Activated naive CD8-positive, alpha-beta T cell (primary cell): ENCODE results near the gene MPPED1.

Experiments used
- H3K27ac Mint-ChIP-seq: one replicate; pipeline ENCODE4 v1.8.0; 2021; ENCODE audit warnings: mixed read lengths
- H3K27me3 Mint-ChIP-seq: one replicate; pipeline ENCODE4 v1.8.0; 2021; ENCODE audit warnings: mixed read lengths
- H3K36me3 Mint-ChIP-seq: one replicate; pipeline ENCODE4 v1.8.0; 2021; ENCODE audit warnings: mixed read lengths
- H3K4me1 Mint-ChIP-seq: one replicate; pipeline ENCODE4 v1.8.0; 2021; ENCODE audit warnings: low read depth, mixed read lengths
- H3K4me3 Mint-ChIP-seq: one replicate; pipeline ENCODE4 v1.8.0; 2021; ENCODE audit warnings: mild to moderate bottlenecking, mixed read lengths
- H3K9me3 Mint-ChIP-seq: one replicate; pipeline ENCODE4 v1.8.0; 2021; ENCODE audit warnings: low read depth, mixed read lengths

Gene MPPED1

DNA sequence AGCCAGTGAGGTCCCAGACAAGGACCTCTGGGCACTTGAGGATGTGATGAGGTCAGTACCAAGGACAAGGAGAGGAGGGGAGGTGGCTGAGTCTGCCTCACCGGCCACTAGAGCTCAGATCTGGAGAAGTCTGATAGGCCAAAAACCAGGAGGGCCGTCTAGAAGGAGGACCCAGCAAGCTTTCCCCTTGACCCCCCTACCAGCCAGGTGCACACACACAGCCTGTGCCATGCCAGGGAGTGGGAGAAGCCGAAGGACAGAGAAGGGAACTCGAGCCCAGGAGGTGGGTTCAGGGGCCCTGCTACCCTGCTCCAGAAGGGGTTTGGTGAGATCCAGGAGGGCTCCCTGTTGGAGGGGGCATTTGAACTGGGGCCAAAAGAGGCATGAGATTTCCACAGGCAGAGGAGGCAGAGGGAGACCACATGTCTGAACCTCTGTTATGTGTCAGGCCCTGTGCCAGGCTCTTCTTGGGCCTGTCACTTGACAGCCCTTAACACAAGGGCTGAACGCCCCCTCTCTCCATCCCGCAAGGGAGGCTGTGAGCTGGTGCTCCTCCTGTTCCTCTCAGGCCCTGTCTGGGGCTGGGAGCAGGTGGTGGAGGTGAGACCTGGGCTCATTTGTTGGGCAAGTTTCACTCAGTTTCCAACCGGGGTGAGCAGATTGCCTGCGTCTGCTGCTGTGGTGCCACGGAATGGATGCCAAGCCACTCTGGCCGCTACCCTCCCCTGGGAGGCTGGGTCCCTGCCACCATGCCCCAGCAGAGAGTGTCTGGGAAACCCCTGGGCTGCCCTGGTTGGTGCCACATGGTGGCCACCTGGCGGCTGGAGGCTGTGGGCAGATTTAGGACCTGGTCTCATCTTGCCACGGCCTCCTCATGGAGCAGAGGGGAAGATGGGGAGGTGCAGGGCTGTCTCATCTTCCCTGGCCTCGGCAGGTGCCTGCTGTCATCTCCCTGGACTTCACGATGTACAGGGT is 65.2 kb downstream of the MPPED1 start:
- Mint-ChIP-seq H3K9me3 (no peaks in the 10 kb centered on the region), H3K4me1 (peaks cover 17% of the 10 kb centered on the region), H3K27ac (no peak overlapping the region)

DNA sequence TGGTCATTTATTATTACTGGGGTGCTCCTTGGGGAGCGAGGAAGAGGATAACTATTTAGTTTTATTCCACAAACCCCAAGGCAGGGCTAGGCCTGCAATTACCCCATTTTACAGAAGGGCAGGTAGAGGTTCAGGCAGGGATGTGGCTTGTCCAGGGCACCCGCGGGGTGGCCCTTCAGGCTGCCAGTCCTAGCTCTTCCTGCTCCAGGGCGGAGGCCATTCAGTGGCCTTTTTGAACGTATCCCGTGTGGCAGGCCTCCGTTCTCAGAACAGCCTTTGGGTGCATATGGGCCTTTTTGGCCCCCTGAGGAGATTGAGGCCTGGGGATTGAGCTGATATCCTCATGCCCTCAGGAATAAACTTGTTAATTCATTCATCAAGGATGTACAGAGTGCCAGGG is 66.2 kb downstream of the MPPED1 start:
- H3K27me3 Mint-ChIP-seq: no peaks in the 10 kb centered on the region
- no peaks in the 10 kb centered on the region for H3K9me3 Mint-ChIP-seq
- no peak overlapping the region for H3K27ac Mint-ChIP-seq
- H3K36me3 Mint-ChIP-seq: no peaks in the 10 kb centered on the region
- no peak overlapping the region for H3K4me3 Mint-ChIP-seq
- peaks cover 17% of the 10 kb centered on the region for H3K4me1 Mint-ChIP-seq

More for the DNA sequence above, 65.2 kb downstream of the MPPED1 start:
- H3K36me3 Mint-ChIP-seq: no peaks in the 10 kb centered on the region
- H3K4me3 Mint-ChIP-seq: no peak overlapping the region
- peaks cover 3% of the 10 kb centered on the region for H3K27me3 Mint-ChIP-seq

- H3K36me3 Mint-ChIP-seq: no peaks in the 10 kb centered on the region
- H3K9me3 Mint-ChIP-seq: no peaks in the 10 kb centered on the region
- H3K4me1 Mint-ChIP-seq: peaks cover 17% of the 10 kb centered on the region
- H3K27me3 Mint-ChIP-seq: no peaks in the 10 kb centered on the region
- H3K4me3 Mint-ChIP-seq: no peak overlapping the region
- peak overlapping the region; percentile 16 for H3K27ac Mint-ChIP-seq
Observed at GRCh38 chr22:43478621-43479300, 66.9 kb downstream of the MPPED1 start.

DNA sequence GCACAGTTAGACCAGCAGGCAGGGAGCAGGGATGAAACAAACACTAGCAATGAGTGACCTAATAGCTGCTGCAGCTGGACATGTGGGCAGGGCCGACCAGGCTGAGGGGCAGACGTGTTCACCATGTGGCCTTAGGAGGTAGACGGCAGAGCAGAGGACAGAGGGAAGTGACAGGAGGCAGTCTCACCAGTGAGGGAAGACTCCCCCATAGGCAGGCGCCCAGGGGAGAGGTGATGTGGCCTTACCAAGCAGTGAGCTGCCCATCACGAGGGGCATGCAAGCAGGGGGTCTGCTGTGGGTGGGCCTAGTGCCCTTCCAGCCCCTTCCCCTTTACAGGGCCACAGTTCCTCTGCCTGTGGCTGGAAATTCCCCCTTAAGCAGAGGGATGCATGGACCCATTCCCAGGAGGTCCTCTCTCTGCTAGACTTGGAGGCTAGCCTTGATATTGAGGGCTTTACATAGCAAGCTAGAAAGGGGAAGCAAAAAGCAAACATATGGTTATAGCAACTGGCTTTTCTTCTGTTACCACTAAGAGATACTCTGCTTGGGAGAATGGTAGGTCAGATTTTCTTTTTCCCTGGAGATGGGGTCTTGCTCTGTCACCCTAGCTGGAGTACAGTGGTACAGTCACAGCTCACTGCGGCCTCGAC is 67.6 kb downstream of the MPPED1 start:
- Mint-ChIP-seq H3K27ac (peak overlapping the region; percentile 16), H3K36me3 (no peaks in the 10 kb centered on the region), H3K9me3 (no peaks in the 10 kb centered on the region), H3K4me1 (peaks cover 17% of the 10 kb centered on the region), H3K27me3 (no peaks in the 10 kb centered on the region), H3K4me3 (no peak overlapping the region)

- H3K36me3 Mint-ChIP-seq: no peaks in the 10 kb centered on the region
- H3K4me1 Mint-ChIP-seq: peaks cover 17% of the 10 kb centered on the region
- H3K4me3 Mint-ChIP-seq: no peak overlapping the region
- peak overlapping the region; percentile 38 for H3K27ac Mint-ChIP-seq
- no peaks in the 10 kb centered on the region for H3K9me3 Mint-ChIP-seq
- H3K27me3 Mint-ChIP-seq: no peaks in the 10 kb centered on the region
Observed at GRCh38 chr22:43479962-43480361, 68.1 kb downstream of the MPPED1 start.

DNA sequence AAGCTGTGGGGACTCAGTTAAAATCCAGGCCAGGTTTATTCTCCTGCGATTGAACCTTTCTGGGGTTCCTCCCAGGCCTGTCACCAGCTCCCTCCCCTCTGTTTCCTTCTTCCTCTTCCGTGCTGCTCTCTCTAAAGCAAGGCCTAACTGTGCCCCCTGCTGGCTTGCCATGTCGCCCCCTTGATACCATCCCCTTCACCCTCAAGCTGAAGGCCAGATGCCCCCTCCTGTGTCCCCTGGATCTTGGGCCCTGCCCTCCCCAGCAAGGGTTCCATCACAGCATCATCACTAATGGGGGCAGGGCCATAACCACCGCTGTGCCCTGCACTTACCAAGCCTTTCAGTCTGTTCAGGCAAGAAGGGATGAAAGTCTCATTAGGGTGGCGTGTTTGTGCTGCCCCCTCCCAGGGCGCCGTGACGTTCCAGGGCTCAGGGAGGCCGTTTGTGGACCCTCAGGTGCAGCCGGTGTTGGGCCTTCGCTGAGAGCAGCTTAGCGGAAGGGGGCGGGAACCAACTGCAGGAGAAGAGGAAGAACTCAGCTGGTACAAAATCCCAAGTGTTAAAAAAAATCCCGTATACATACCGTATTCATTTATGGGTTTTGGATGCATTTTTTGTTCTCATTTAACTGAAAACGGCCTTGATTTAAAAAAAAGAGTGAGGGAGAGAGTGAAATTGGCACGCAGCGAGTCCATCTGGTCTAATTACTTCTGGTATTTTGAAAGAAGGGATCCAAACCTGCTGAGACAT is 69.9 kb downstream of the MPPED1 start:
- peaks cover 17% of the 10 kb centered on the region for H3K4me1 Mint-ChIP-seq
- no peaks in the 10 kb centered on the region for H3K36me3 Mint-ChIP-seq
- H3K27ac Mint-ChIP-seq: peak overlapping the region; percentile 91
- H3K4me3 Mint-ChIP-seq: peak overlapping the region; percentile 78
- no peaks in the 10 kb centered on the region for H3K27me3 Mint-ChIP-seq
- no peaks in the 10 kb centered on the region for H3K9me3 Mint-ChIP-seq

GRCh38 chr22:43482318-43482625 is 70.5 kb downstream of the MPPED1 start:
- H3K36me3 Mint-ChIP-seq: no peaks in the 10 kb centered on the region
- H3K27ac Mint-ChIP-seq: peak overlapping the region; percentile 12
- peak overlapping the region; percentile 78 for H3K4me3 Mint-ChIP-seq
- peaks cover 5% of the 10 kb centered on the region for H3K27me3 Mint-ChIP-seq
- H3K4me1 Mint-ChIP-seq: peaks cover 17% of the 10 kb centered on the region
- H3K9me3 Mint-ChIP-seq: no peaks in the 10 kb centered on the region

DNA sequence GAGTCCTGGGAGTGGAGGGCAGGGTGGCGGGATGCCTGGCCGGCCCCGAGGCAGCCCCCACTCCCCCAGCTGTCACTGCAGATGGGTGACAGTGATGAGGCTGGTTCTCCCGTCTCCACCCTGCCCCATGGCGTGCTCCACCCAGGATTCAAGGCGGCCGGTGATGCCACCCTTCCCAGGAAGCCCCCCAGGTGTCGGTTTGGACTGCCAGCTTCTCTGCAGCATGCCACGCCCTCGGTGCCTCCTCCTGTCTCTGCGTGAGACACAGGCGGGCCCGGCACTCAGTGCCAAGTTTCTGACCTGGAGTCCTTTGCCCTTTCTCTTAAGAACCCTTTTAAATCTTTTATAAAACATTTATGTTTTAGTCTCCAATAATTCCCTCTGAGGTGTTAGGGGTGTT is 71.5 kb downstream of the MPPED1 start:
- no peaks in the 10 kb centered on the region for H3K9me3 Mint-ChIP-seq
- no peaks in the 10 kb centered on the region for H3K36me3 Mint-ChIP-seq
- peaks cover 17% of the 10 kb centered on the region for H3K4me1 Mint-ChIP-seq
- no peak overlapping the region for H3K4me3 Mint-ChIP-seq
- peaks cover 6% of the 10 kb centered on the region for H3K27me3 Mint-ChIP-seq
- H3K27ac Mint-ChIP-seq: no peak overlapping the region

DNA sequence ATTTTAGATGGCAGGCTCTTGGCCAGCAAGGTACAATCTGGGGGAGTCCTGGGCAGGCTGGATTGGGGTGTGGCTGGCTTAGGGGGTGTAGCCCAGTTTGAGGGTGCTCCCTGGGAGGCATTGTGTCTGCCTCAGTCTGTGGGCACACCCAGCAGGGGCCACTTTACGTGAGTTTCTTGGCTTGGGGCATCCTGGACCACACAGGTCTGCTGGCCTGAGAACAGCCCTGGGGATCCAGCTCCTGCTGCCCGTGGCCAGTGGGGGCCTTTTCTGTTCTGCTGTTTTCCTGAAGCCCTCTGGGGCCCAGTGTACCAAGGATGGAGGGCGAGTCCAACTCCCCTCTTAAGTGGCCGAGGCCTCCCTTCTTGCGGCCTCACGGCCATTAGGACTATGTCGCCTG is 71.9 kb downstream of the MPPED1 start:
- Mint-ChIP-seq H3K4me3 (no peak overlapping the region), H3K27me3 (peaks cover 6% of the 10 kb centered on the region), H3K27ac (no peak overlapping the region), H3K36me3 (no peaks in the 10 kb centered on the region), H3K9me3 (no peaks in the 10 kb centered on the region), H3K4me1 (peaks cover 17% of the 10 kb centered on the region)

DNA sequence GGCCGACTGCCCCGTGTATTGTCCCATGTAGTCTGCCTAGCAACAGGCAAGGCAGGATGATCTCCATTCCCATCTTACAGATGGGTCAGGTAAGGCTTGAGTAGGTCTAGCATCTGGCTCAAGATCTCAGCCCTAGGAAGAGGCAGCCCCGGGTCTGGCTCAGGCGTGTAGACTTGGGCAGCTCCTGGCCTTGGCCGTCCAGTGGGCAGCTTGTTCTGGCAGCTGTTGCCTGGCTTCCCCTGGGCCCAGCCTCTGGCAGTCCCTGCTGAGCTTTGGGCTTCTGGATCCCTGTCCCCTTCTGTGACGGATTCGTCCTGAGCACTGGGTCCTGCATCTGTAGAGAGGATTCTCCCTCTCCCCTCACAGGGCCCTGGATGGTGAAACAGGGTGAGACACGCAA is 72.4 kb downstream of the MPPED1 start:
- Mint-ChIP-seq H3K9me3 (no peaks in the 10 kb centered on the region), H3K27ac (no peak overlapping the region), H3K27me3 (peaks cover 6% of the 10 kb centered on the region), H3K4me3 (no peak overlapping the region), H3K4me1 (peaks cover 17% of the 10 kb centered on the region), H3K36me3 (no peaks in the 10 kb centered on the region)

GRCh38 chr22:43485502-43486089 is 73.8 kb downstream of the MPPED1 start:
- peaks cover 11% of the 10 kb centered on the region for H3K4me1 Mint-ChIP-seq
- H3K27ac Mint-ChIP-seq: no peak overlapping the region
- H3K36me3 Mint-ChIP-seq: no peaks in the 10 kb centered on the region
- peaks cover 6% of the 10 kb centered on the region for H3K27me3 Mint-ChIP-seq
- H3K9me3 Mint-ChIP-seq: no peaks in the 10 kb centered on the region
- H3K4me3 Mint-ChIP-seq: no peak overlapping the region

- Mint-ChIP-seq H3K9me3 (no peaks in the 10 kb centered on the region), H3K4me1 (no peaks in the 10 kb centered on the region), H3K36me3 (no peaks in the 10 kb centered on the region), H3K27ac (no peak overlapping the region), H3K4me3 (no peak overlapping the region), H3K27me3 (peaks cover 7% of the 10 kb centered on the region)
Observed at GRCh38 chr22:43487311-43488030, 75.7 kb downstream of the MPPED1 start.

DNA sequence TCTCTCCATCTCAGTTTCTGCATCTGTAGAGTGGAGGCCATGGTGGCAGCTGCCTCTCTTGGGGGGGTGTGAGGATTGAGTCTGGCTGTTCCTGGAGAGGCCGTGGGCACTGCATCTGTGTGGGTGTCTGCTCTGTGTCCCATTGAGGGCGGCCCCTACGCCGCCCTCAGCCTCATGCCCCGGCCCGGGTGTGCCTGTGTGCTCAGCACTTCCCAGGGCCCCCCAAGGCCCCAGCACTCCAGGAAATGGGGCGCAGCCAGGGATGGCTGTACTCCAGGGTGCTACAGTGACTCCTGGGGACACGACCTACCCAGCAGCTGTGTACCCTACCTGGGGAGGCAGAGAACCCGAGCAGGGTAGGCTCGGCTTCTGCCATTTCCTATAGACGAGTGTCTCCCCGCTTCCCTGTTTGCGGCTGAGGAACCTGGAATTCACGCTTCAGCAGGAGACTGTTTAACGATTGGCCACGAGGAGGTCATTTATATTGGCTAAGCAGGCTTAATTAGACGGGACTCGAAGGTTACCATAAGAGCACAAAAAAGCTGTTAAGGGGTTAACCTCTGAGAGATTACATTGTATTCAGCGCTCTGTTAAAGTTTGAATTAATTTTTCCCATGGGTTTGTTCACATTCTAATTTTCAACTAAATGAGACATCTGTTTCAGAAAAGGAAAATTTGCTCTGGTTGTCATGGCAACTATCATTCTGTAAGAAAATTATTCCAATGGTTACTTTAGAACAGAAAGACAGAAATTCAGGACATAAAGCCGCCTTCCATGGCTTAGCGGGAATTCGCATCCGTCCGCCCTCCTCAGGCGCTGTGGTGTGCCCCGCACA is 76.4 kb downstream of the MPPED1 start:
- Mint-ChIP-seq H3K36me3 (no peaks in the 10 kb centered on the region), H3K27ac (no peak overlapping the region), H3K9me3 (no peaks in the 10 kb centered on the region), H3K4me3 (no peak overlapping the region), H3K4me1 (no peaks in the 10 kb centered on the region), H3K27me3 (peaks cover 7% of the 10 kb centered on the region)
